ENCODE results near the gene PPME1. TPM values are rescaled to one million over a fixed set of nuclear protein-coding genes. Genes with fewer than 3 reads are reported as not detected.

The PPME1 gene
- total RNA-seq, 1 donor from 2014 or later = 55.7 TPM

DNA sequence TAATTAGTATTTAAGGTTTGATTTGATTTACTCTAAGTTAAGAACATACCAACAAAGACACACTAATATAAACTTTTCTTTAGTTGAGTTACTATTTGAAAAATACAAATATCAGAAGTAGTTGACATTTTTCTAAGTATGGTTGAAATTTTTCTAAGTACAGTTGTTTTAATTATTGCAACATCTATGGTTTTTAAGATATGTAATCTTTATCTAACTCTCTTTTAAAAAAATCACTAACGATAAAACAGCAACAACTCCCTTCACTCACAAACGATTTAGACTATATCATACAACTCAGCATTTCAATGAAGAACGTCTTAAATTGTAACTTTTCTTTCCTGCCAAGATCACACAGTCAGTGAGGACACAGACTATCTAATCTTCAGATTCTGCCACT, 2.3 kb upstream of the PPME1 start:
- H3K4me3 Mint-ChIP-seq = peak overlapping the region; percentile 38
- no peak overlapping the region for H2AFZ ChIP-seq (replicated peaks)
- peaks cover 16% of the 10 kb centered on the region for H3F3A ChIP-seq (ENCODE audit: low read depth)
- no peak overlapping the region for H3K27ac Mint-ChIP-seq
- H3K79me2 ChIP-seq (ENCODE audit: low read depth) = peaks cover 51% of the 10 kb centered on the region
- no peaks in the 10 kb centered on the region for H3K27me3 Mint-ChIP-seq (ENCODE audit: insufficient read depth, low read depth)
- H3K9me3 ChIP-seq (ENCODE audit: low read depth) = no peaks in the 10 kb centered on the region
- H3K36me3 Mint-ChIP-seq = peaks cover 7% of the 10 kb centered on the region
- peak overlapping the region; percentile 6 for H3K9ac ChIP-seq
- no peak overlapping the region for H3K27ac ChIP-seq
- TF ChIP-seq EZH2phosphoT487 (IDR thresholded peaks at IDR 0.05) (no peak), EZH2 (IDR thresholded peaks at IDR 0.05) (no peak)
- TF ChIP-seq, protein P1, sequence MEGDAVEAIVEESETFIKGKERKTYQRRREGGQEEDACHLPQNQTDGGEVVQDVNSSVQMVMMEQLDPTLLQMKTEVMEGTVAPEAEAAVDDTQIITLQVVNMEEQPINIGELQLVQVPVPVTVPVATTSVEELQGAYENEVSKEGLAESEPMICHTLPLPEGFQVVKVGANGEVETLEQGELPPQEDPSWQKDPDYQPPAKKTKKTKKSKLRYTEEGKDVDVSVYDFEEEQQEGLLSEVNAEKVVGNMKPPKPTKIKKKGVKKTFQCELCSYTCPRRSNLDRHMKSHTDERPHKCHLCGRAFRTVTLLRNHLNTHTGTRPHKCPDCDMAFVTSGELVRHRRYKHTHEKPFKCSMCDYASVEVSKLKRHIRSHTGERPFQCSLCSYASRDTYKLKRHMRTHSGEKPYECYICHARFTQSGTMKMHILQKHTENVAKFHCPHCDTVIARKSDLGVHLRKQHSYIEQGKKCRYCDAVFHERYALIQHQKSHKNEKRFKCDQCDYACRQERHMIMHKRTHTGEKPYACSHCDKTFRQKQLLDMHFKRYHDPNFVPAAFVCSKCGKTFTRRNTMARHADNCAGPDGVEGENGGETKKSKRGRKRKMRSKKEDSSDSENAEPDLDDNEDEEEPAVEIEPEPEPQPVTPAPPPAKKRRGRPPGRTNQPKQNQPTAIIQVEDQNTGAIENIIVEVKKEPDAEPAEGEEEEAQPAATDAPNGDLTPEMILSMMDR (IDR thresholded peaks at IDR 0.05) = no peak
- peak overlapping the region; percentile 95 for H3K4me3 ChIP-seq
- H4K20me1 ChIP-seq (ENCODE audit: low read depth) = peaks cover 4% of the 10 kb centered on the region
- H3K9me3 Mint-ChIP-seq = no peaks in the 10 kb centered on the region
- H3K27me3 ChIP-seq = no peaks in the 10 kb centered on the region
- peaks cover 4% of the 10 kb centered on the region for H3K4me1 Mint-ChIP-seq
- no peak for DNase-seq (ENCODE audit: low spot score)
- H3K36me3 ChIP-seq = peaks cover 11% of the 10 kb centered on the region
- peaks cover 21% of the 10 kb centered on the region for H3K4me1 ChIP-seq
- H3K4me2 ChIP-seq = peak overlapping the region; percentile 90

DNA sequence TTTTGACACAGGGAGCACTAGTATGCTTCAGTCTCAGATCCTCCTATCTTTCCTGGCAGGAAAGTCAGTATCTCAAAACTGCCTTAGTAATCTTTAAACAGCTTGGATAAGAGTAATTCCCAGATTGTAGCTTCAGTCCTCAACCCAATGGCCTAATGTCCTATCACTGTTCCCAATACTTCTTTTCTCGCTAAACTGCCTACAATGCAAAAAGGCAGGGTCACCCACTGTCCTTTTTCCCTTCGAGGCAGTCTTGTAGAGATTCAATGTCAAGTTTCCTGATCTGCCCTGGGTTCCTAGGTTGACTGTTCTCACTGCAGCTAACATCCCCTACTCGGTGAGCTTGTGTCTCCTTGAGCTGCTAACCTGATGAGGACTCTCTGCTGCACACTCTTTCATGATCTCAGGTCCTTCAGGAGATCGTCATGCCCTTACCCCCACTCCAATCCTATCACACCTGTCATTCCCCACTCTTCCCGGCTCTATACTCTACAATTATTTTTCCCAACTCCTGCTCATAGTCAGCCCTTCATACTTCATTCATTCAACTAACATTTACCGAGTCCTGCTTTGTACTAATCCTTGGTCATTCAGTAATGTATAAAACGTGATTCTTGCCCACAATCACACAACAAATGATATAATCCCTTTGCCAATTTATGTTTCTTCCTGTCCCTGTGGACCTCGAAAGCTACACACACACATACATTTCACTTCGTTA, 1.2 kb upstream of the PPME1 start:
- peaks cover 11% of the 10 kb centered on the region for H3K36me3 ChIP-seq
- Mint-ChIP-seq H3K4me1 (peaks cover 4% of the 10 kb centered on the region), H3K27ac (no peak overlapping the region), H3K9me3 (no peaks in the 10 kb centered on the region), H3K36me3 (peaks cover 3% of the 10 kb centered on the region), H3K27me3 (ENCODE audit: insufficient read depth, low read depth) (no peaks in the 10 kb centered on the region), H3K4me3 (no peak overlapping the region)
- no peaks in the 10 kb centered on the region for H3K9me3 ChIP-seq (ENCODE audit: low read depth)
- peaks cover 21% of the 10 kb centered on the region for H3K4me1 ChIP-seq
- no peaks in the 10 kb centered on the region for H3K27me3 ChIP-seq
- H2AFZ ChIP-seq (replicated peaks) = peak overlapping the region; percentile 97
- no peak for DNase-seq (ENCODE audit: low spot score)
- peaks cover 62% of the 10 kb centered on the region for H3K79me2 ChIP-seq (ENCODE audit: low read depth)
- H3K9ac ChIP-seq = peak overlapping the region; percentile 78
- H3K4me3 ChIP-seq = peak overlapping the region; percentile 95
- H3K4me2 ChIP-seq = peak overlapping the region; percentile 90
- peak overlapping the region; percentile 43 for H3K27ac ChIP-seq
- no peak for TF ChIP-seq EZH2phosphoT487 (IDR thresholded peaks at IDR 0.05)
- TF ChIP-seq EZH2 (IDR thresholded peaks at IDR 0.05) = no peak
- TF ChIP-seq, protein P1 (IDR thresholded peaks at IDR 0.05) = no peak
- peaks cover 16% of the 10 kb centered on the region for H3F3A ChIP-seq (ENCODE audit: low read depth)
- peaks cover 10% of the 10 kb centered on the region for H4K20me1 ChIP-seq (ENCODE audit: low read depth)

DNA sequence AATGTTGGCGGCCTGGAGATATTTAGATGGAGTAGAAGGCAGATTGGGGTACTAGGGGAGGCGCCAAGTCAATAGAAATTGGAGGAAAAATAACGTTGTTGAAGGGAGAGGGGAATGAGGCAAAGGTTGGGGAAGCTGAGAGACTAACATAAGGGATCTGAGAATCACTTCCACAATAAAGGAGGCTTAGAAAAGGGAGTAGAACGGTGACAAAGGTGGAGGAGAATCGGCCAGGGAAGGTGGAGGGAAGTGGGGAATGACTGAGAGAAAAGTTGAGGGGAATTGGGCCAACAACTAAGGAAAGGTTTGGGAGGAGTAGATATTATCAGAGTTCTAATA, 510 bp downstream of the PPME1 start:
- Histone ChIP-seq H3K9ac (peak overlapping the region; percentile 82), H3F3A (ENCODE audit: low read depth) (peaks cover 16% of the 10 kb centered on the region), H3K79me2 (ENCODE audit: low read depth) (peaks cover 72% of the 10 kb centered on the region), H3K36me3 (peaks cover 11% of the 10 kb centered on the region), H3K4me1 (peaks cover 21% of the 10 kb centered on the region), H3K4me2 (peak overlapping the region; percentile 94), H3K27me3 (no peaks in the 10 kb centered on the region), H3K27ac (peak overlapping the region; percentile 61), H2AFZ (replicated peaks) (peak overlapping the region; percentile 82), H3K4me3 (peak overlapping the region; percentile 95), H3K9me3 (ENCODE audit: low read depth) (no peaks in the 10 kb centered on the region), H4K20me1 (ENCODE audit: low read depth) (peaks cover 10% of the 10 kb centered on the region)
- Mint-ChIP-seq H3K4me3 (no peak overlapping the region), H3K27ac (no peak overlapping the region), H3K9me3 (no peaks in the 10 kb centered on the region), H3K4me1 (peaks cover 4% of the 10 kb centered on the region), H3K36me3 (peaks cover 3% of the 10 kb centered on the region), H3K27me3 (ENCODE audit: insufficient read depth, low read depth) (no peaks in the 10 kb centered on the region)
- TF ChIP-seq EZH2phosphoT487 (IDR thresholded peaks at IDR 0.05) (no peak), EZH2 (IDR thresholded peaks at IDR 0.05) (no peak)
- TF ChIP-seq, protein P1 (IDR thresholded peaks at IDR 0.05) = no peak
- no peak for DNase-seq (ENCODE audit: low spot score)

Data from neural progenitor cell (in vitro differentiated cells).